Measurements from ENCODE around the gene CTU1. TPM values are rescaled to one million over a fixed set of nuclear protein-coding genes. Genes with fewer than 3 reads are reported as not detected.

CTU1 gene
- total RNA-seq, 3 donors from 2014 or later (not counting 1 experiment from before 2014, with no cell fraction given), result 2.5 to 6.5 (median 3.8) TPM

DNA sequence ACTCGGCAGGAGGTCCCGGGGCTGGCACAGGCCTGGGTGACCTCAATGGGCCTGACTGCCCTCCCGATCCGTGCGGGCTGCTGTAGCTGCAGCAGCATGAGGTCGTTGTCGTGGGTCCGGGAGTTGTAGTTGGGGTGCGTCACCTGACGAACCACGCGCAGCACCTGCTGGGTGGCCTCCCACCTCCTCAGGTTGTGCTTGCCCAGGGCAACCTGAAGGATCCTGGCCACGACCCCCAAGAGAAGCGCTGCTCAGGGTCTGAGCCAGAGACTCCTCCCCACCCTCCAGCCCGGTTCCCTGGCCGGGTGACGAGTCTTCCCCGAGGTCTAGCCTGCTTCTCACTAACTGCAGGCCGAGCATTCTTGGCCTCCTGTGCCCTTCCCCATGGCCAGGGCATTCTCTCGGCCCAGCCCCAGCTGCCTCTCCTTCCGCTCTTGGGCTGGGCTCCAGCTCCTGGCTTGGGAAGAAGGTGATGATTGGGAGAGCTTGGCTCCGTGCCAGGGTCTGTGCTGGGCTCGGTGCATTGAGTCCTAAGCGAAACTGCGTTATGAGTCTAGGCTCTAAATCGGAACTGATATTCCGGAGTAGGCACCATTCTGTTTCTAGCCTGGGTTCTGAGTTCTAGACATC, 28.6 kb downstream of the CTU1 start:
- Histone ChIP-seq H3K4me1 (ENCODE audit: control insufficient read depth, insufficient read depth, low read length) (no peaks in the 10 kb centered on the region), H3K27ac (ENCODE audit: low read length) (no peak overlapping the region), H3K9me3 (ENCODE audit: control insufficient read depth, insufficient read depth, low read length) (no peaks in the 10 kb centered on the region), H3K36me3 (ENCODE audit: control insufficient read depth, insufficient read depth, low read length) (no peaks in the 10 kb centered on the region), H3K27me3 (ENCODE audit: control insufficient read depth, insufficient read depth, low read length) (no peaks in the 10 kb centered on the region), H3K4me3 (ENCODE audit: low read length) (no peak overlapping the region)
- Mint-ChIP-seq H3K4me1 (peaks cover 0 to 4% of the 10 kb centered on the region in 2 donors), H3K27ac (no peak overlapping the region), H3K4me3 (no peak overlapping the region), H3K36me3 (no peaks in the 10 kb centered on the region), H3K9me3 (no peaks in the 10 kb centered on the region), H3K27me3 (ENCODE audit: low read depth in 2 of 2) (peaks cover 14 to 24% of the 10 kb centered on the region in 2 donors)
- ATAC-seq, result peak in 1 of 3 donors; percentile 24
- TF ChIP-seq, protein P1, sequence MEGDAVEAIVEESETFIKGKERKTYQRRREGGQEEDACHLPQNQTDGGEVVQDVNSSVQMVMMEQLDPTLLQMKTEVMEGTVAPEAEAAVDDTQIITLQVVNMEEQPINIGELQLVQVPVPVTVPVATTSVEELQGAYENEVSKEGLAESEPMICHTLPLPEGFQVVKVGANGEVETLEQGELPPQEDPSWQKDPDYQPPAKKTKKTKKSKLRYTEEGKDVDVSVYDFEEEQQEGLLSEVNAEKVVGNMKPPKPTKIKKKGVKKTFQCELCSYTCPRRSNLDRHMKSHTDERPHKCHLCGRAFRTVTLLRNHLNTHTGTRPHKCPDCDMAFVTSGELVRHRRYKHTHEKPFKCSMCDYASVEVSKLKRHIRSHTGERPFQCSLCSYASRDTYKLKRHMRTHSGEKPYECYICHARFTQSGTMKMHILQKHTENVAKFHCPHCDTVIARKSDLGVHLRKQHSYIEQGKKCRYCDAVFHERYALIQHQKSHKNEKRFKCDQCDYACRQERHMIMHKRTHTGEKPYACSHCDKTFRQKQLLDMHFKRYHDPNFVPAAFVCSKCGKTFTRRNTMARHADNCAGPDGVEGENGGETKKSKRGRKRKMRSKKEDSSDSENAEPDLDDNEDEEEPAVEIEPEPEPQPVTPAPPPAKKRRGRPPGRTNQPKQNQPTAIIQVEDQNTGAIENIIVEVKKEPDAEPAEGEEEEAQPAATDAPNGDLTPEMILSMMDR (IDR thresholded peaks at IDR 0.05), result no peak
- WGBS (ENCODE audit: insufficient coverage), result 93% methylated on average over 27 of the region's 27 CpGs
- intact Hi-C loops (cut with micrococcal nuclease), result no loop called here
- DNase-seq, result no peak

- DNase-seq (no peak), ATAC-seq (no peak)
- Mint-ChIP-seq H3K27me3 (ENCODE audit: low read depth in 2 of 2) (peaks cover 20 to 33% of the 10 kb centered on the region in 2 donors), H3K4me3 (no peak overlapping the region), H3K4me1 (peaks cover 0 to 4% of the 10 kb centered on the region in 2 donors), H3K27ac (no peak overlapping the region), H3K36me3 (peaks cover 6% of the 10 kb centered on the region), H3K9me3 (peaks cover 5% of the 10 kb centered on the region in 2 donors)
- no peaks in the 10 kb centered on the region for H3K9me3 ChIP-seq (ENCODE audit: control insufficient read depth, insufficient read depth, low read length)
- no peaks in the 10 kb centered on the region for H3K27me3 ChIP-seq (ENCODE audit: control insufficient read depth, insufficient read depth, low read length)
- no peak overlapping the region for H3K27ac ChIP-seq (ENCODE audit: low read length)
- H3K36me3 ChIP-seq (ENCODE audit: control insufficient read depth, insufficient read depth, low read length), result no peaks in the 10 kb centered on the region
- TF ChIP-seq, protein P1 (IDR thresholded peaks at IDR 0.05), result no peak
- H3K4me3 ChIP-seq (ENCODE audit: low read length), result no peak overlapping the region
- intact Hi-C loops (cut with micrococcal nuclease), result no loop called here
- WGBS (ENCODE audit: insufficient coverage), result 94% methylated on average over 6 of the region's 6 CpGs
- no peaks in the 10 kb centered on the region for H3K4me1 ChIP-seq (ENCODE audit: control insufficient read depth, insufficient read depth, low read length)
These were observed 29.5 kb downstream of the CTU1 start for GRCh38 chr19:51078731-51079130.

GRCh38 chr19:51078104-51078503, 30.1 kb downstream of the CTU1 start:
- DNase-seq (no peak), ATAC-seq (no peak)
- Histone ChIP-seq H3K4me3 (ENCODE audit: low read length) (no peak overlapping the region), H3K9me3 (ENCODE audit: control insufficient read depth, insufficient read depth, low read length) (no peaks in the 10 kb centered on the region), H3K27me3 (ENCODE audit: control insufficient read depth, insufficient read depth, low read length) (no peaks in the 10 kb centered on the region), H3K4me1 (ENCODE audit: control insufficient read depth, insufficient read depth, low read length) (no peaks in the 10 kb centered on the region), H3K27ac (ENCODE audit: low read length) (no peak overlapping the region), H3K36me3 (ENCODE audit: control insufficient read depth, insufficient read depth, low read length) (no peaks in the 10 kb centered on the region)
- H3K27ac Mint-ChIP-seq, result no peak overlapping the region
- no peak overlapping the region for H3K4me3 Mint-ChIP-seq
- H3K4me1 Mint-ChIP-seq, result peaks cover 0 to 4% of the 10 kb centered on the region in 2 donors
- peaks cover 15 to 39% of the 10 kb centered on the region in 2 donors for H3K27me3 Mint-ChIP-seq (ENCODE audit: low read depth in 2 of 2)
- intact Hi-C loops (cut with micrococcal nuclease), result no loop called here
- TF ChIP-seq, protein P1 (IDR thresholded peaks at IDR 0.05), result no peak
- H3K36me3 Mint-ChIP-seq, result peaks cover 13% of the 10 kb centered on the region
- 62% methylated on average over 6 of the region's 6 CpGs for WGBS (ENCODE audit: insufficient coverage)
- H3K9me3 Mint-ChIP-seq, result peaks cover 5 to 9% of the 10 kb centered on the region in 2 donors

All from natural killer cell (primary cell).